A549 (cell line): ENCODE data around the gene WNT7A.

Source experiments
- MAZ ChIP-seq: fragments of 150-350 bp; IDR thresholded peaks from 2 replicates; pipeline ENCODE4 v1.6.1; 2014; ENCODE audit warnings: antibody characterized with exemption, low read depth, low read length, borderline replicate concordance
- POLR2A ChIP-seq: IDR thresholded peaks from 2 replicates; pipeline ENCODE4 v1.6.1; 2012; ENCODE audit warnings: mild to moderate bottlenecking, low read length
- POLR2AphosphoS2 ChIP-seq: conservative IDR thresholded peaks from 2 replicates; pipeline ENCODE4 v1.6.1; 2012; ENCODE audit warnings: low read length, improper control_type of control experiment, inconsistent platforms
- TF ChIP-seq, protein P1 (sequence below): IDR thresholded peaks from 2 replicates; pipeline ENCODE4 v1.6.1; 2012; ENCODE audit warnings: low read depth, borderline replicate concordance
- TF ChIP-seq, protein P2 (sequence below): fragments of >200 bp; sonication (Bioruptor Twin); formaldehyde crosslinking; IDR thresholded peaks from 3 replicates; pipeline ENCODE4 v1.5.1; 2016
- TF ChIP-seq, protein P3 (sequence below): fragments of 250-450 bp; sonication (Bioruptor Pico); IDR thresholded peaks from 2 replicates; pipeline ENCODE4 v1.5.0; 2021; ENCODE audit warnings: mild to moderate bottlenecking, moderate library complexity, borderline replicate concordance

DNA sequence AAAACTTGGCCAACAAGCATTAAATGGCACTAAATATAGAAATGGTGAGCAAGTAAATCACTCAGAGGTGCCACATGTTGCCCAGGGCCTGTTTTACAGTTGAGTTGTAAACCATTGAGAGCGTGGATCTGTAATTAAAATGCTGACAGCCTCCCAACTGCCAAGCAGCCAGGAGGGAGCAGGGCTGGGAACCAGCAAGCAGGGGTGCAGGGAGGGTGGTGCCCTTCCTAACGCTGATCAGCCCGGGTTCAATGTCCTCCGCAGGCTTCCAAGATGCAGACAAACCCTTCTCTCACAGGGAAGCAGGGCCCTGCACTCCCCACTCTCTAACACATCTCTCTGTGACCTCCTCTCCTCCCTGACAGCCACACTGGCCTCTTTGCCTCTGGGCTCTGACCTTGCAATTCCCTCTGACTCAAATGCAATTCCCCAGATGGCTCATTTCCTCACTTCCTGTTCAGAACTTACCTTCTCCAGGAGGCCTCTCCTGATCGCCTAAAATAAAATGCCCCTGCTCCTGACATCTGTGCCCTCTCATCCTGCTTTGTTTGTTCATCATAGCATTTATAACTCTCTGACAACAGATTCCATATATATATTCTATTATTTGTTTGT lies 40.0 kb downstream of the WNT7A start:
- TF ChIP-seq MAZ (no peak), POLR2AphosphoS2 (no peak), POLR2A (no peak)
- TF ChIP-seq, protein P1, sequence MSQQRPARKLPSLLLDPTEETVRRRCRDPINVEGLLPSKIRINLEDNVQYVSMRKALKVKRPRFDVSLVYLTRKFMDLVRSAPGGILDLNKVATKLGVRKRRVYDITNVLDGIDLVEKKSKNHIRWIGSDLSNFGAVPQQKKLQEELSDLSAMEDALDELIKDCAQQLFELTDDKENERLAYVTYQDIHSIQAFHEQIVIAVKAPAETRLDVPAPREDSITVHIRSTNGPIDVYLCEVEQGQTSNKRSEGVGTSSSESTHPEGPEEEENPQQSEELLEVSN, result no peak
- TF ChIP-seq, protein P2, sequence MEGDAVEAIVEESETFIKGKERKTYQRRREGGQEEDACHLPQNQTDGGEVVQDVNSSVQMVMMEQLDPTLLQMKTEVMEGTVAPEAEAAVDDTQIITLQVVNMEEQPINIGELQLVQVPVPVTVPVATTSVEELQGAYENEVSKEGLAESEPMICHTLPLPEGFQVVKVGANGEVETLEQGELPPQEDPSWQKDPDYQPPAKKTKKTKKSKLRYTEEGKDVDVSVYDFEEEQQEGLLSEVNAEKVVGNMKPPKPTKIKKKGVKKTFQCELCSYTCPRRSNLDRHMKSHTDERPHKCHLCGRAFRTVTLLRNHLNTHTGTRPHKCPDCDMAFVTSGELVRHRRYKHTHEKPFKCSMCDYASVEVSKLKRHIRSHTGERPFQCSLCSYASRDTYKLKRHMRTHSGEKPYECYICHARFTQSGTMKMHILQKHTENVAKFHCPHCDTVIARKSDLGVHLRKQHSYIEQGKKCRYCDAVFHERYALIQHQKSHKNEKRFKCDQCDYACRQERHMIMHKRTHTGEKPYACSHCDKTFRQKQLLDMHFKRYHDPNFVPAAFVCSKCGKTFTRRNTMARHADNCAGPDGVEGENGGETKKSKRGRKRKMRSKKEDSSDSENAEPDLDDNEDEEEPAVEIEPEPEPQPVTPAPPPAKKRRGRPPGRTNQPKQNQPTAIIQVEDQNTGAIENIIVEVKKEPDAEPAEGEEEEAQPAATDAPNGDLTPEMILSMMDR, result no peak
- TF ChIP-seq, protein P3, sequence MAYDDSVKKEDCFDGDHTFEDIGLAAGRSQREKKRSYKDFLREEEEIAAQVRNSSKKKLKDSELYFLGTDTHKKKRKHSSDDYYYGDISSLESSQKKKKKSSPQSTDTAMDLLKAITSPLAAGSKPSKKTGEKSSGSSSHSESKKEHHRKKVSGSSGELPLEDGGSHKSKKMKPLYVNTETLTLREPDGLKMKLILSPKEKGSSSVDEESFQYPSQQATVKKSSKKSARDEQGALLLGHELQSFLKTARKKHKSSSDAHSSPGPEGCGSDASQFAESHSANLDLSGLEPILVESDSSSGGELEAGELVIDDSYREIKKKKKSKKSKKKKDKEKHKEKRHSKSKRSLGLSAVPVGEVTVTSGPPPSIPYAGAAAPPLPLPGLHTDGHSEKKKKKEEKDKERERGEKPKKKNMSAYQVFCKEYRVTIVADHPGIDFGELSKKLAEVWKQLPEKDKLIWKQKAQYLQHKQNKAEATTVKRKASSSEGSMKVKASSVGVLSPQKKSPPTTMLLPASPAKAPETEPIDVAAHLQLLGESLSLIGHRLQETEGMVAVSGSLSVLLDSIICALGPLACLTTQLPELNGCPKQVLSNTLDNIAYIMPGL (CRISPR knock-in tag), result no peak
